Globus pallidus (tissue), 1 donor: ENCODE results near the gene LAIR2.
"Not testable (repeated sequence)": the region's sequence is repeated elsewhere in the genome, so short reads cannot be mapped to it uniquely, and the experiment has no call there.

Source experiments
- DNase-seq: peaks from one replicate; pipeline ENCODE4 v3.0.0-alpha.2; 2015; ENCODE audit warnings: low spot score

Gene LAIR2

DNA sequence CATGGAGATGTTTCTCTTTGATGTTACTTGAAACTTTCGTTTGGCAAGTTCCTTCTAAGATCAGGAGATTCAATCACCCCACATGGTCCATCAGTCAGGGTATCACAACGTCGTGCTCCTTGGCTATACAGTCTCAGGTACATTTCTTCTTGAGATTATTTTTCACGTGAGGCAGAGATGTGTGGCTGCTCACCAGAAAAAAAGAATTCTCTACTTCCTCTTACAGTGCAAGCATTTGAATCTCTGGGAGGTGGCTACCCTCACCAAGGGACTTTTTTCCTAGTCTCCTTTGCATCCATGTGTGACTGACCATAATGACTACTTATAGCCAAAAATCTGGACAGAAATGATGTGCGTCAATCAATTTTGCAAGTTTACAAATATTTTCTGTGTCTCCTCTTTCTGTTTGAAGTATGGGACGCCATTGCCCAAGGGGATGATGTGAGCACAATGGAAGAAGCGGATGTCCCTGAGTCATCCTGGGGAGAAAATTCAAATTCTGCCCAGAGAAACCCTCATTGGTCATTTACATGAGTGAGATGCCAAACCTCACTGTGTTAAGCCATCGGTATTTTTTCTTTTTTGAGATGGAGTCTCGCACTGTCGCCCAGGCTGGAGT, 8.6 kb upstream of the LAIR2 start:
- no peak for DNase-seq

GRCh38 chr19:54495284-54495683, 7.3 kb upstream of the LAIR2 start:
- not testable (repeated sequence) for DNase-seq

DNA sequence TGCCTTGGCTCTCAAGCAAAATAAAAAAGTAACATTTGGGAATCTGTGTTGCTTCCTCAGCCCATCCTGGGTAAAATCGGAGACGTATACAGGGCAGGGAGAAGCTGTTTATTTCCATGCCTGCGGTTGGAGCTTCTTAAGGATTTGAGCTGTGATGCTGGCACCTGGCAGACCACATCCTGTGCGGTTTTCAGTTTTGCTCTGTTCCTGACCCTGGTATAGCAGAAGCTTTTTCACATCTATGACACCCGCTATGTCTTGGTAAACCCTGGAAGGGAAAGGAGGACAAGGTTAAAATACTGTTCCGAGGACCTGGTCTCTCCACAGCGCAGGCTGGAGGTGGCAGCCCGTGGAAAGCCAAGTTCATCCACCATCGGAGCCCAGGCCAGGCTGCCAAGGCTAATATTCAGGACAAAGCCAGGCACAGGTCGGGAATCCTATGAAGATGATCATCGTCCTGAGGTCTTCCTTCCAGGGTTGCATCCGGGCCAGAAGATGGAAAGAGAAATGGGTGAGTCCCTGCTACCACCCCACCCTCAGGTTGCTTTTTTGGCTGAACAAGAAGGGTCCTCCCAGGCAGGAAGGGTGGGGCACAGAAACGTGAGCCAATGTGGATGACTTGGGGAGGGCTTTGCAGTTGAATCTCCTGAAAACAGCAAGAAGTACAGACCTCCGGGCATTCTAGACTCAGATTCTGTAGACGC, 4.7 kb upstream of the LAIR2 start:
- DNase-seq, result not testable (repeated sequence)

GRCh38 chr19:54498451-54498772, 4.2 kb upstream of the LAIR2 start:
- not testable (repeated sequence) for DNase-seq

GRCh38 chr19:54505542-54505941, 2.9 kb downstream of the LAIR2 start:
- DNase-seq, result not testable (repeated sequence)

- no peak for DNase-seq
Measured at GRCh38 chr19:54506079-54506478, 3.4 kb downstream of the LAIR2 start.

GRCh38 chr19:54507038-54507717, 4.5 kb downstream of the LAIR2 start:
- not testable (repeated sequence) for DNase-seq

- DNase-seq, result no peak
Measured at GRCh38 chr19:54507824-54508223, 5.2 kb downstream of the LAIR2 start.

DNA sequence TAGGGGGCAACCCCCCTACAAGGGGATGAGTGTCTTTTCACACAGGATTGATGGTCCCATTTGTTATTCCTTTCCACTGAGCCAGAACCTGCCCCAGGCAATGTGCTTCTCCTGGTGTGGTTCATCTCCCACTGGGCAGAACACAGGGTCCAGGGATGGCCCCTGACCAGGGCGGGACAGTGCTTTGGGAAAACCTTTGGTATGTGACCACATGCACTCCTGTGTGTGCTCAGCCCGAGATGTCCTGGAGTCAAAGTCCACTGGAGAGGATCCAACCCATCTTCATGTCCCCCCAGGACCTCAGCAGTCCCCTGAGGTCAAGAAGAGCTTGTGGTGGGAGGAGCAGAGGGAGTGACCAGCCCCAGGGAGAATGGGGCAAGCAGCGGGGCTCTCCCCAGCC, 5.9 kb downstream of the LAIR2 start:
- DNase-seq, result not testable (repeated sequence)

DNA sequence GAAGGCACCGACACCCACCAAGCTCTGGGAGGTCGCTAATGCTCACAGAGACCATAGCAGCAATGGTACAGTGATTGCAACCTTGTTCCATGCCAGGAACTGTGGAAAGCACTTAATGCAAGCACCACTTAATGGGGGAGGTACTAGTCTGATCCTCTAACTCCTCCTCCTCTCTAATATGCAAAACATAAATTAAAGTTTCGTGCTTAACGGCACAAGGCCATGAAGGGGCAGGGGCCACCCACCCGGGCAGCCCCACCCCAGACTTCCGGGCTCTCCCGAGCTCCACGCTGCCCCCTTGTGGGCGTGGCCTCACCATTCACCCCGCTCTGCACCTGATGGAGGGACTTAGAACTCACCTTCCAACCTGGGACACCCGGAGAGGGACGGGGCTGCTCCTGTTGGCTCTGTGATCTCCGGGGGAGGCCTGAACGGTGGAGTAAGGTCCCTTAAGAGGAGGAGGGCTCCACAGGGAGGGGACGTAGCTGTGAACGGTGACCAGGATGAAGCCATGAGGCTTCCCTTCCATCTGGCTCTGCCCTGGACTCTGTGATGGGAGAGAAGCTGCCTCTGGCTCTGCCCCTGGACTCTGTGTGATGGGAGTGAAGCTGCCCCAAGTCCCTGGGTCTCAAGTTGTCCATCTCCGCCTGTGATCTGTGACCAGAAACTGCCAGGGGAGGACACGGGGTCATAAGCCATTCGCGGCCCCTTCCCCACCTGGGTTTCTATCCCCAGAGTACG, 6.7 kb downstream of the LAIR2 start:
- not testable (repeated sequence) for DNase-seq

DNA sequence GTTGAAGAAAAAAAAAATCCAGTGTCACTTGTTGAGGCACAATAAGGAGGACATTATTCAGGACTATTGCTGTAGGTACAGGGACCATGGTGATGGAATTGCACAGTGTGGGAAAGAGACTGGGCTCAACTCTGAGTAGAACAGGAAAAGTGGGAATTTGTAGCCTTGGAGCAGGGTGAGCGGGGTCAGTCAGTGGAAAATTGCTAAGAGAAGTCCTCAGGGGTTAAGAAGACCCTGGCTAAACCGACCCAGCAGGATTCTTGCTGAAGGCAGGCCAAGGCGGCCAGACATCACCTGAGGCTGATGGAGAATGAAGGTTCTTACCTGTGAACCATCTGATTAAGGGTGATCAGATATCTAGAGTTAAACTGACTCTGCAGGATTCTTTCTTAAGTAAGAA, 12.5 kb downstream of the LAIR2 start:
- DNase-seq, result no peak

DNA sequence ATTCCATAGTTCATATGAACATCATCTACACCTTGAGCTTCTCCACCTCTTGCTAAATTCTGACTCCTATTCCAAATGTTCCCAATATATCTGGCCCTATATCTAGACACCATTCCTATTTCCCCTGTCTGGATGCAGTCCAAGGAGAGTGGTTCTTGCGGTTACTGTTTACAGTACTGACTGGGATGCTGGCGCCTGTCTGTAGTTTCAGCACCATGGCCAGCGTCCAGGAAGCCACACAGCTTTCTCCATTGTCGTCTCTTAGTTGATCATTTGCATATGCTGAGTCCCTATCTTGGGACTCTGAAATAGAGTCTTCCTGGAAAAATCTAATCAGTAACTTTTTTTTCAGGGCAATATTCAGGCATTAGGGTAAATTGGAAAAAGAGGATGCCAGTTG, 14.9 kb downstream of the LAIR2 start:
- DNase-seq, result peak; percentile 38

GRCh38 chr19:54518844-54519243, 16.2 kb downstream of the LAIR2 start:
- no peak for DNase-seq

GRCh38 chr19:54521022-54521859, 18.6 kb downstream of the LAIR2 start:
- DNase-seq, result peak; percentile 20

GRCh38 chr19:54521860-54522513, 19.4 kb downstream of the LAIR2 start:
- no peak for DNase-seq

DNA sequence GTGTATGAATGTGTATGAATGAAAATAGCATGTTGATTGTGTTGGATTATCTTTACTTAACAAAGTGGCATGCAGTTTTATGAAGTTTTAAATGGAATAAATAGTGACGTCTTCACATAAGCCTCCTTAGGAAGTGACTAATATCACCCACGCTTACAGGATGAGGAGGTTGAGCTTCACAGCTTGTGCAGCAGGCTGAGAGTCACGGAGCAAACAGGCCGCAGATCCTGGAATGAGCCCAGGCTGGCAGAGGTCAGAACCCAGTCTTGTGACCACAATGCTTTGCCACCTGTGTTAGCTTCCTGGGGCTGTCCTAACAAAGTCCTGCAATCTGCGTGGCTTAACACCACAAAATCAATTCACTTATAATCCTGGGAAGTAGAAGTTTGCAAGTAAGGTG, 20.8 kb downstream of the LAIR2 start:
- no peak for DNase-seq

DNA sequence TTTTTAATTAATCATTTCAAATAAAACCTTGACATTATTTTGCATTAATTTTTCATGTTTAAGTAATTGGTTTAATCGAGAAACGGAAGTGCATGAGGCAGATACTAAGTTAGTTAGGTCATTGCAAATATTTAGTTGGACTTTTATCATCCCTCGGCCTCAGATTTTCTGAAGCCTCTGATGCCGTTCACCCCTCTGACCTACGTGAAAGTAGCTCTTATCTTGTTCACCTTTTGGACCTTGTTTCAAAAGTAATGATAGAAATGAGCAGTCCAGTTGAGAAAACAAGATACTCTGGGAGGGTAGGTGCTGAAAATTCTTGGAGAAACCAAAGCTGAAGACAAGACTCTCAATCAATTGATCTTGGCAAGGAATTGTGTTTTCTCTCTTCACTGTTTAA, 23.0 kb downstream of the LAIR2 start:
- no peak for DNase-seq

- no peak for DNase-seq
Measured at GRCh38 chr19:54526972-54527371, 24.3 kb downstream of the LAIR2 start.

GRCh38 chr19:54530866-54531265, 28.2 kb downstream of the LAIR2 start:
- no peak for DNase-seq

GRCh38 chr19:54532528-54532927, 29.9 kb downstream of the LAIR2 start:
- DNase-seq, result peak; percentile 27

DNA sequence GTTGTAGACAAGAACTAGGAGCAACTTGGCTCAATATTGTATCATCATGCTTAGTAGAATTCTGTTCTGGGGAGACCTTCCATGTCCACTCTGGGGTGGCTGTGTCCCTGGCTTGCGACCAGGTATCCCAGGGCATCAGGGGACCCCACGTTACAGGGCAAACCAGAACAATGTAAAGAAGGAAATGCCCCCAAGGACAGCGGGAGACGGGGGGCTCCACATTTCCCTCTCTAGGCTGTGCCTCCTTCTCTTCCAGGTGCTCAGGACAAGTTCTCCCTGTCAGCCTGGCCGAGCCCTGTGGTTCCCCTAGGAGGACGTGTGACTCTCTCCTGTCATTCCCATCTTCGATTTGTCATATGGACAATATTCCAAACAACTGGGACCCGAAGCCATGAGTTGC, 30.8 kb downstream of the LAIR2 start:
- DNase-seq, result no peak
